Calu3 (cell line): ENCODE measurements around the gene ISX. TPM values are rescaled to one million over a fixed set of nuclear protein-coding genes. Genes with fewer than 3 reads are reported as not detected.

Experiments used
- BruUV-seq: library from RNA; stranded (reverse); fragments of 400-500 nt; replicated peaks from 2 replicates; lab custom pipeline; 2021; lab: Mats Ljungman, UMichigan
- CTCF ChIA-PET: fragments of 300-600 bp; sonication (Branson Sonifier 250); formaldehyde crosslinking; loops from one replicate; lab custom pipeline; 2022; ENCODE audit warnings: antibody characterized with exemption; lab: Charles Lee
- DNase-seq: peaks from one replicate; pipeline ENCODE4 v3.0.0; 2022
- H3K27ac Mint-ChIP-seq: one replicate; pipeline ENCODE4 v1.8.0; 2022; ENCODE audit warnings: mixed read lengths; ENCODE audit not compliant: unreplicated experiment
- H3K27me3 Mint-ChIP-seq: one replicate; pipeline ENCODE4 v1.8.0; 2022; ENCODE audit warnings: mixed read lengths; ENCODE audit not compliant: unreplicated experiment
- H3K36me3 Mint-ChIP-seq: one replicate; pipeline ENCODE4 v1.8.0; 2022; ENCODE audit warnings: mild to moderate bottlenecking, moderate library complexity, mixed read lengths; ENCODE audit not compliant: insufficient read depth, unreplicated experiment
- H3K4me1 Mint-ChIP-seq: one replicate; pipeline ENCODE4 v1.8.0; 2022; ENCODE audit warnings: mild to moderate bottlenecking, low read depth, mixed read lengths; ENCODE audit not compliant: unreplicated experiment
- H3K4me3 Mint-ChIP-seq: one replicate; pipeline ENCODE4 v1.8.0; 2022; ENCODE audit warnings: mild to moderate bottlenecking, low read depth, moderate library complexity, mixed read lengths; ENCODE audit not compliant: unreplicated experiment
- H3K9me3 Mint-ChIP-seq: one replicate; pipeline ENCODE4 v1.8.0; 2022; ENCODE audit warnings: low read depth, mixed read lengths; ENCODE audit not compliant: unreplicated experiment
- CTCF ChIP-seq: fragments of 200-600 bp; IDR thresholded peaks from one replicate; pipeline ENCODE4 v1.8.0; 2022; ENCODE audit warnings: antibody characterized with exemption; ENCODE audit not compliant: unreplicated experiment
- intact Hi-C: fragments of 100-400 bp; cut with micrococcal nuclease; formaldehyde crosslinking; loops from one replicate; pipeline ENCODE4 v1.10.0; 2022; ENCODE audit not compliant: unreplicated experiment
- total RNA-seq: library from RNA; stranded (reverse); gene quantifications from 2 replicates; pipeline ENCODE4 v1.2.3, GENCODE V29; 2022

Gene ISX
- total RNA-seq, 1 experiment from 2014 or later = not detected

- no peaks in the 10 kb centered on the region for H3K4me1 Mint-ChIP-seq
- CTCF ChIA-PET = no interaction called here
- no TSS peak for BruUV-seq
- no peak overlapping the region for H3K27ac Mint-ChIP-seq
- intact Hi-C loops = no loop called here
- no peak overlapping the region for H3K4me3 Mint-ChIP-seq
- H3K9me3 Mint-ChIP-seq = no peaks in the 10 kb centered on the region
- H3K36me3 Mint-ChIP-seq = no peaks in the 10 kb centered on the region
- peak; percentile 7 for DNase-seq
- no peak for TF ChIP-seq CTCF
- peaks cover 37% of the 10 kb centered on the region for H3K27me3 Mint-ChIP-seq
Measured at GRCh38 chr22:35116817-35117216, 50.9 kb downstream of the ISX start.

GRCh38 chr22:35119494-35119893 is 53.5 kb downstream of the ISX start:
- intact Hi-C loops = no loop called here
- BruUV-seq = no TSS peak
- no peaks in the 10 kb centered on the region for H3K36me3 Mint-ChIP-seq
- no peaks in the 10 kb centered on the region for H3K4me1 Mint-ChIP-seq
- H3K4me3 Mint-ChIP-seq = no peak overlapping the region
- no peaks in the 10 kb centered on the region for H3K9me3 Mint-ChIP-seq
- TF ChIP-seq CTCF = no peak
- H3K27me3 Mint-ChIP-seq = peaks cover 19% of the 10 kb centered on the region
- CTCF ChIA-PET = interaction anchor here (0.5 kb wide), 1 partner anchor 26 kb away, joined by 4 read pairs; no protein-coding TSS in a partner anchor
- DNase-seq = no peak
- H3K27ac Mint-ChIP-seq = no peak overlapping the region

- no peak overlapping the region for H3K4me3 Mint-ChIP-seq
- CTCF ChIA-PET = interaction anchor here (0.7 kb wide), 1 partner anchor 8 kb away, joined by 4 read pairs; no protein-coding TSS in a partner anchor
- H3K27me3 Mint-ChIP-seq = peaks cover 40% of the 10 kb centered on the region
- no TSS peak for BruUV-seq
- intact Hi-C loops = no loop called here
- no peak for DNase-seq
- H3K36me3 Mint-ChIP-seq = no peaks in the 10 kb centered on the region
- no peaks in the 10 kb centered on the region for H3K4me1 Mint-ChIP-seq
- no peak for TF ChIP-seq CTCF
- no peak overlapping the region for H3K27ac Mint-ChIP-seq
- no peaks in the 10 kb centered on the region for H3K9me3 Mint-ChIP-seq
Measured at GRCh38 chr22:35124691-35125219, 58.8 kb downstream of the ISX start.

GRCh38 chr22:35126993-35127392 is 61.0 kb downstream of the ISX start:
- CTCF ChIA-PET = no interaction called here
- no peak for TF ChIP-seq CTCF
- no TSS peak for BruUV-seq
- Mint-ChIP-seq H3K4me1 (no peaks in the 10 kb centered on the region), H3K4me3 (no peak overlapping the region), H3K27me3 (peaks cover 62% of the 10 kb centered on the region), H3K9me3 (no peaks in the 10 kb centered on the region), H3K36me3 (no peaks in the 10 kb centered on the region), H3K27ac (no peak overlapping the region)
- DNase-seq = no peak
- intact Hi-C loops = no loop called here
